NK-92 treated with Interleukin-12 subunit alpha and Interleukin-12 subunit beta, amount 100 ng/mL, for 24 hours (cell line): Measurements from ENCODE around the gene SLAMF1.
"Not testable (repeated sequence)": the region's sequence is repeated elsewhere in the genome, so short reads cannot be mapped to it uniquely, and the experiment has no call there.

ENCODE experiments used
- DNase-seq: peaks from one replicate; lab custom pipeline; 2025; lab: John Stamatoyannopoulos, UW

The SLAMF1 gene

GRCh38 chr1:160646711-160647328, at the start of gene SLAMF1:
SLAMF1 (minus strand) TSS chr1:160647044; CDS start chr1:160646945, 99 bp downstream.
- peak; percentile 24 for DNase-seq

- DNase-seq, result not testable (repeated sequence)
Measured at GRCh38 chr1:160692390-160692789, 45.5 kb upstream of the SLAMF1 start.

GRCh38 chr1:160685266-160685665, 38.4 kb upstream of the SLAMF1 start:
- DNase-seq, result no peak

GRCh38 chr1:160682983-160683865, 36.4 kb upstream of the SLAMF1 start:
- DNase-seq, result peak; percentile 43

- DNase-seq, result no peak
Measured at GRCh38 chr1:160681891-160682140, 35.0 kb upstream of the SLAMF1 start.

- peak; percentile 82 for DNase-seq
Measured at GRCh38 chr1:160681066-160681890, 34.4 kb upstream of the SLAMF1 start.

- DNase-seq, result no peak
Measured at GRCh38 chr1:160680399-160680798, 33.6 kb upstream of the SLAMF1 start.

- no peak for DNase-seq
Measured at GRCh38 chr1:160679893-160680292, 33.0 kb upstream of the SLAMF1 start.

GRCh38 chr1:160676869-160677597, 30.2 kb upstream of the SLAMF1 start:
- DNase-seq, result no peak

- DNase-seq, result peak; percentile 60
Measured at GRCh38 chr1:160675641-160676410, 29.0 kb upstream of the SLAMF1 start.

GRCh38 chr1:160674415-160674814, 27.6 kb upstream of the SLAMF1 start:
- DNase-seq, result no peak

GRCh38 chr1:160672789-160673695, 26.2 kb upstream of the SLAMF1 start:
- DNase-seq, result no peak

GRCh38 chr1:160671603-160672517, 25.0 kb upstream of the SLAMF1 start:
- no peak for DNase-seq

- DNase-seq, result no peak
Measured at GRCh38 chr1:160670701-160671100, 23.9 kb upstream of the SLAMF1 start.

- DNase-seq, result no peak
Measured at GRCh38 chr1:160669802-160670201, 23.0 kb upstream of the SLAMF1 start.

GRCh38 chr1:160669276-160669675, 22.4 kb upstream of the SLAMF1 start:
- no peak for DNase-seq

GRCh38 chr1:160667896-160668295, 21.1 kb upstream of the SLAMF1 start:
- no peak for DNase-seq

- DNase-seq, result no peak
Measured at GRCh38 chr1:160666079-160666442, 19.2 kb upstream of the SLAMF1 start.
